SJSA1 (cell line): Measurements from ENCODE around the gene TBC1D10B. TPM values are rescaled to one million over a fixed set of nuclear protein-coding genes. Genes with fewer than 3 reads are reported as not detected.
"Not testable (repeated sequence)": the region's sequence is repeated elsewhere in the genome, so short reads cannot be mapped to it uniquely, and the experiment has no call there.

Experiments used
- DNase-seq, 2 experiments: peaks; one replicate each; pipeline ENCODE4 v3.0.0-alpha.2; 2015 to 2020; ENCODE audit warnings: low spot score in 2 of 2, low read depth in 1 of 2
- H3K27ac ChIP-seq: fragments of 250-450 bp; sonication (Bioruptor Pico); 2 replicates; pipeline ENCODE4 v1.5.1; 2020; ENCODE audit warnings: mild to moderate bottlenecking, moderate library complexity
- H3K27me3 ChIP-seq: fragments of 250-450 bp; sonication (Bioruptor Pico); replicated peaks from 2 replicates; pipeline ENCODE4 v1.5.1; 2020; ENCODE audit warnings: mild to moderate bottlenecking, moderate library complexity
- H3K36me3 ChIP-seq: fragments of 250-450 bp; sonication (Bioruptor Pico); 2 replicates; pipeline ENCODE4 v1.5.1; 2020; ENCODE audit warnings: mild to moderate bottlenecking
- H3K4me1 ChIP-seq: fragments of 250-450 bp; sonication (Bioruptor Pico); replicated peaks from 2 replicates; pipeline ENCODE4 v1.6.1; 2021; ENCODE audit warnings: mild to moderate bottlenecking
- H3K4me3 ChIP-seq: fragments of 250-450 bp; sonication (Bioruptor Pico); 2 replicates; pipeline ENCODE4 v1.5.1; 2020; ENCODE audit warnings: mild to moderate bottlenecking
- H3K9me3 ChIP-seq: fragments of 250-450 bp; sonication (Bioruptor Pico); replicated peaks from 2 replicates; pipeline ENCODE4 v1.5.1; 2020; ENCODE audit warnings: mild to moderate bottlenecking
- total RNA-seq: library from RNA; depleted of rRNA; stranded (reverse); fragments of >200 nt; shearing (Covaris generic); gene quantifications from 2 replicates; pipeline ENCODE4 v1.2.3, GENCODE V29; 2014; rRNA removed

The TBC1D10B gene
- total RNA-seq, 1 experiment from 2014 or later: 42.5 TPM

DNA sequence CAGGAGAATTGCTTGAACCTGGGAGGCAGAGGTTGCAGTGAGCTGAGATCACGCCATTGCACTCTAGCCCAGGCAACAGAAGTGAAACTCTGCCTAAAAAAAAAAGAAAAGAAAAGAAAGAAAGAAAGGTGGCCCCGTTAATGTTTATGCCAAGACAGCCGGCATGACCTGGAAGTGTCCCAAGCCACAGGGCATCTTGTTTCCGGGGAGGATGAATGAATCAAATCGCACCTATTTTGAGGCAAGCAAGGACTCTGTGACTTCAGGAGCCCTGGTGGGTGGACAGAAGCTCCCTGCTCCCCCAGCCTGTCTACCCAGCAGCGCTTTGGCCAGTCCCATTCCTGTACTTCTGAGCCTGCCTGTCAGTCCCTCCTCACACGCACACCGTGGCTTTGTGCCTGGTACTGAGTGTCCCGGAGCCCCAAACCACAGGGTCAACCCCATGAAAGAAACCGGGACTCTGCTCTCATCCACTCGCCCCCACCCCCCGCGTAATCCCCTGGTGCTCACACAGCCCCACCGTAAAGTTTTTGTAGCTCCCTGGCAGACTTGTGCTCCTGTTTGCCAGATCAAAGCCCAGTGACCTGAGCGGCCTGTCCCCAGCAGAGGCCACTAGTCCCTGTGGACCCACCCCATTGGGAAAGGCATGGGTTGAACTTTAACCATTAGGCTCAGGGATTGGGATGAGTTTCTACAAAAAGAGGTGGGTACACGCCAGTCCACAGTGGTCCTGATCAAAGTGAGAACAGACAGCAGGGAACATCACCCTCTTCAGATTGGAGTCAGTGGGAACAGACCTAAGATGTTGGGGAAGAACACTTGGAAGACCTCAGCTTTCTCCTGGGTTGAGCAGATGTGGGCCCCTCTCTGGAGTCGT lies 34.5 kb downstream of the TBC1D10B start:
- no peaks in the 10 kb centered on the region for H3K9me3 ChIP-seq
- peaks cover 8% of the 10 kb centered on the region; the same call in 1 of the 2 replicates for H3K4me1 ChIP-seq
- peak overlapping the region; percentile 83 for H3K27ac ChIP-seq
- no peaks in the 10 kb centered on the region for H3K27me3 ChIP-seq
- H3K4me3 ChIP-seq: peak overlapping the region; percentile 82
- DNase-seq: no peak
- H3K36me3 ChIP-seq: peaks cover 4% of the 10 kb centered on the region; the same call in 1 of the 2 replicates

DNA sequence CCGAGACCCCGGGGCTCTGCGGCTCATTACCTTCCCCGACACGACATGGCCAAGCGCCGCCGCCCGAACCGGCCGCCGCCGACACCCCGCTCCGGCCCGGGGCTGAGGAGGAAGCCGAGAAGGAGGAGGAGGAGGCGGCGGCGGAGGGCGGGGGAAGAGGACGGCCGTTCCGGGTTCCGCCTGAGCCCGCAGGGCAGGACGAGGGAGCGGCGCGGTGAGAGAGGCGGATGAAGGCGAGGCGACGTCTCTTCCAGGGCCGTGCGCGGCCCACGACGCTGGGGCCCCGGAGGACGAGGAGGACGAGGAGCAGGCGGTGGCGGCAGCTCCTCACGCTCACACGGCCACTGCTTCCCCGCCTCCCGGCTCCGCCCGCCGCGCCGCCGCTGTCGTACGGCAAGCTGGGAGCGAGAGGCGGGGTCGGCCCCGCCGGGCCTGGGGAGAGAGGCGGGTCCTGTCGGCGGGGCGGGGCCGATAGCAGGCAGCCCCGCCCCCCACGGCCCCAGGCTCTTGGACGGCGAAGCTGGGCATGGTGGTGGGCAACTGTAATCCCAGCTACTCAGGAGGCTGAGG lies 35.2 kb downstream of the TBC1D10B start:
- peak; percentile 86 to 93 for DNase-seq
- H3K4me1 ChIP-seq, H3K36me3 ChIP-seq, H3K9me3 ChIP-seq, H3K27me3 ChIP-seq: not testable (repeated sequence)
- Histone ChIP-seq H3K4me3 (peak overlapping the region; percentile 82), H3K27ac (peak overlapping the region; percentile 83)

DNA sequence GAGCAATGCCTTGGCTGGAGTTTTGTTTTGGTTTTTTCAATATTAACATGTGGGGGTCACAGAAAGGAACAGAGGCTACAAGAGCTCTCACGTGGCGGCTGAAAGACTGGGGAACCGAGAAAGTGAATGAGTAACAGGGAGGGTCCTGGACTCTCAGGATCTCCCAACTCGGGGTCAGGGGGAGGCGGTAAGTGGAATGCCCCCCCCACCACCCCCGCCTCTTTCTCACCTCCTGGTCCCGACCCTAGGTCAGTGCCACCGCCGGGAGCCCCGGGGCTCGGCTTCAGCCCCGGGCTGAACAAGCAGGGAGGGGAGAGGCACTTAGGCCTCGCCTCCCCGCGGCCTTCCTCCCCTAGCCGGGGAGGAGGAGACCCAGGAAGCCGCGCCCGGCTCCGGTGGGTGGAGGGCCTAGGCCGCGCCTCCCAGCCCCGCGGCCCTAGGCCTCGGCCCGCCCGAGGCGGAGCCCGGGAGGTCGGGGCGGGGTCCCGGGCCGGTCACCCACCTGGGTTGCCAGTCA lies 35.8 kb downstream of the TBC1D10B start:
- peak; percentile 78 to 82 for DNase-seq
- Histone ChIP-seq H3K4me3 (peak overlapping the region; percentile 82), H3K27ac (peak overlapping the region; percentile 83)

DNA sequence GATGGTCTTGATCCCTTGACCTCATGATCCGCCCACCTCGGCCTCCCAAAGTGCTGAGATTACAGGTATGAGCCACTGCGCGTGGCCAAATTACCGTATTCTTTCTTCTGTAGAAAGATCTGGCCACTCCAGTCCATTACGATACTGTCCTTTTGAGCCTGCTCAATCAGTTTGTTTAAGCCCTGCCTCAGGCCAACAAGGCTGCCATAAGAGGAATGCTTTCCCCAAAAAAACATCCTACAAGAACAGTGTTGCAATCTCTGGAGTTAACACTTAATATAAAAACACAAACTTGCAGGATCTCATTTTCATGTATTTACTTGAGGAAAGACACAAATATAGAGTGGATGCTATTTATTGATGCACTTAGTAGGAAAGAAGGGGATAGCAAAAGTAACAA lies 46.1 kb downstream of the TBC1D10B start:
- not testable (repeated sequence) for H3K9me3 ChIP-seq, H3K36me3 ChIP-seq, H3K27ac ChIP-seq, H3K27me3 ChIP-seq, H3K4me1 ChIP-seq, H3K4me3 ChIP-seq, DNase-seq

More for the DNA sequence above, 35.8 kb downstream of the TBC1D10B start:
- not testable (repeated sequence) for H3K9me3 ChIP-seq, H3K4me1 ChIP-seq, H3K36me3 ChIP-seq, H3K27me3 ChIP-seq

DNA sequence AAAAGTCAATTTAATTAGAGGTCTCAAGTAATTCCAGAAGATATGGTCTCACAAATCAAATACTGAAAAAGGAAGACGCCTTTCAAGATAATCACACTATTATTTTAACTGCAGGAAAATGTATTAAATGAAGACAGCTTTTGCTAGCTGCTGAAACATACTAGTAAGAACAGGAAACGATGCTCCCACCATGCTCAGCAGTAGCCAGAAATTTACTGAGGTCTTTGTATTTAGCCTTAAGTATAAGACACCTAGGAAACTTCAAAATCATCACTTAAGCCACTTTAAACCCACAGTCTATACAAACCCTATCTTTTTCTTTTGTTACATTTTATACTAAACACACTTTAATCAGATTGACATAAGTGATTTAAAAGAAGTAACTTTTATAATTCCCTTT lies 51.6 kb downstream of the TBC1D10B start:
- H3K27me3 ChIP-seq, H3K36me3 ChIP-seq, DNase-seq, H3K9me3 ChIP-seq, H3K4me3 ChIP-seq, H3K4me1 ChIP-seq, H3K27ac ChIP-seq: not testable (repeated sequence)

DNA sequence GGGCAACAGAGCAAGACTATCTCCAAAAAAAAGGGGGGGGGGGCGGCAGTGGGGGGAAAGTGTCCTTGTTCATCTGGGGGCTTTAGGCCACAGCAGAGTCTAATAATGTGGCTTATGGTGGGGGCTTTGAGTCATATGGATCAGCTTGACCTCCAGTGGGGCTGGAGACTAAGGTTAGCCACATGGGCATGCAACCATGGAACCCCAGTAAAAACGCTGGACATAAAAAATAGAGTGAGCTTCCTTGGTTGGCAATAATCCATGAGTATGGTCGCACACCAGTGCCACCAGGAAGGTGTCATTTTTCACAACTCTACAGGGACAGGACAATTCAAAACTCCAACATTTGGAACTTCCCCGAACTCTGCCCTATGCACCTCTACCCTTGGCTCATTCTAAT lies 59.4 kb downstream of the TBC1D10B start:
- not testable (repeated sequence) for H3K4me1 ChIP-seq, DNase-seq, H3K36me3 ChIP-seq, H3K9me3 ChIP-seq, H3K27ac ChIP-seq, H3K4me3 ChIP-seq, H3K27me3 ChIP-seq

DNA sequence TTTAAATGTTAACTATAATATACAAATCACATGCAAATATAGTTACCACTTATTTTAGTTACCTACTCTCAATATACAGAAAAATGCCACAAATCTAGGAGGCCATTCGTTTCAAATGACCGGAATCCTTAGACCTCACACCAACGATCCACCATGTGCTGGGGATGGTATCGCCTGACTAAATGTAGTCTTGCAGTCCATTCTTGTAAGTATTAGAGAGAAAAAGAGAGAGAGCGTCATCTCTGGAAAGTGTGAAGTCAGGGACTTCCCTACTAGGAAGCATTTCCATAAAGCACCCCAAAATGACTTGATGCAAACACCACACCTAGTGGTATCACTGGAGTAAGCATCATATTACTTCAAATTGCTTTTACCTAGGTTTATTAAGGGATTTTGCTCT lies 61.0 kb downstream of the TBC1D10B start:
- not testable (repeated sequence) for H3K36me3 ChIP-seq, DNase-seq, H3K4me3 ChIP-seq, H3K4me1 ChIP-seq, H3K9me3 ChIP-seq, H3K27me3 ChIP-seq, H3K27ac ChIP-seq

Other genes with a start within 250 kb of the TBC1D10B start
- 18.6 and 23.3 TPM in 2 replicates for gene MAPK3, start 247.3 kb downstream of the TBC1D10B start, total RNA-seq
- 4.3 and 4.5 TPM in 2 replicates for gene CORO1A, start 186.9 kb downstream of the TBC1D10B start, total RNA-seq
- gene BOLA2B, start 176.8 kb downstream of the TBC1D10B start, total RNA-seq: 156 and 420 TPM in 2 replicates
- 14.3 and 43.6 TPM in 2 replicates for gene SLX1A, start 176.6 kb downstream of the TBC1D10B start, total RNA-seq
- 3.6 and 5.8 TPM in 2 replicates for gene SULT1A3, start 171.2 kb downstream of the TBC1D10B start, total RNA-seq
- not detected in 2 replicates for gene NPIPB13, start 122.0 kb downstream of the TBC1D10B start, total RNA-seq
- gene CD2BP2, start 15.2 kb downstream of the TBC1D10B start, total RNA-seq: 55.8 and 60.7 TPM in 2 replicates
- gene MYL11, start 4.3 kb upstream of the TBC1D10B start, total RNA-seq: not detected in 2 replicates
- not detected in 2 replicates for gene SEPTIN1, start 12.1 kb upstream of the TBC1D10B start, total RNA-seq
- gene ZNF48, start 24.9 kb upstream of the TBC1D10B start, total RNA-seq: 9.6 and 17.3 TPM in 2 replicates
- 27.0 and 51.8 TPM in 2 replicates for gene ZNF771, start 37.1 kb upstream of the TBC1D10B start, total RNA-seq
- 10.5 and 31.6 TPM in 2 replicates for gene DCTPP1, start 59.5 kb upstream of the TBC1D10B start, total RNA-seq
- 4.3 and 8.2 TPM in 2 replicates for gene SEPHS2, start 75.4 kb upstream of the TBC1D10B start, total RNA-seq
- gene ITGAL, start 102.2 kb upstream of the TBC1D10B start, total RNA-seq: not detected in 2 replicates
- gene ZNF768, start 156.1 kb upstream of the TBC1D10B start, total RNA-seq: 35.6 and 41.1 TPM in 2 replicates
- gene ZNF747, start 164.4 kb upstream of the TBC1D10B start, total RNA-seq: 3.6 and 5.1 TPM in 2 replicates
- gene ZNF764, start 187.9 kb upstream of the TBC1D10B start, total RNA-seq: 5.8 and 8.1 TPM in 2 replicates
- gene ZNF688, start 201.2 kb upstream of the TBC1D10B start, total RNA-seq: 6.4 and 7.3 TPM in 2 replicates
- 4.6 and 6.8 TPM in 2 replicates for gene ZNF785, start 215.2 kb upstream of the TBC1D10B start, total RNA-seq
- 8.1 and 9.8 TPM in 2 replicates for gene ZNF689, start 239.9 kb upstream of the TBC1D10B start, total RNA-seq